ENCODE data around the gene SEMA6C. TPM values are rescaled to one million over a fixed set of nuclear protein-coding genes. Genes with fewer than 3 reads are reported as not detected.

Gene SEMA6C
- total and polyA plus RNA-seq, 8 donors, result 3.9 to 31.5 (median 27.3) TPM

DNA sequence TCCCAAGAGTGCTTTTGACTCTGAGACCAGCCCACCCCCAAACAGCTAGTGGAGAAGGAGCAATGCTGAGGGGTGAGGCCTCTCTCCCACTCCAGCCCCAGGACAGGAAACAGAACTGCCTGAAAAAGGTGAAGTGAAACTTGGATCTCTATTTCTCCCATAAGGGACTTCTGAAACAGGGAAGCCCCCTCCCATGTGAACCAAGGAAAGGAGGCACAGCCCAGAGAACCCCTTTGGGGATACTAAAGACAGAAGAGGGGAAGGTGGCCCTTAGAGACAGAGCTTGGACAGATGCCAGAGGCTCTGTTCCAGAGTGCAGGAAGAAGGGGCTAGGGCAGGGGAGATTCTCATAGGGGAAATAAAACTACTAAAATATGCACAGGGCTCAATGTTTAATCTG, 12.9 kb upstream of the SEMA6C start:
- H3K27ac ChIP-seq, result peak overlapping the region in 1 of 2 donors; percentile 93
- H3K36me3 ChIP-seq, result peaks cover 0 to 29% of the 10 kb centered on the region in 2 donors
- no peaks in the 10 kb centered on the region for H3K27me3 ChIP-seq
- ATAC-seq (no peak), DNase-seq (peak in 1 of 4 donors; percentile 25)
- no peaks in the 10 kb centered on the region for H3K9me3 ChIP-seq
- TF ChIP-seq, protein P1, sequence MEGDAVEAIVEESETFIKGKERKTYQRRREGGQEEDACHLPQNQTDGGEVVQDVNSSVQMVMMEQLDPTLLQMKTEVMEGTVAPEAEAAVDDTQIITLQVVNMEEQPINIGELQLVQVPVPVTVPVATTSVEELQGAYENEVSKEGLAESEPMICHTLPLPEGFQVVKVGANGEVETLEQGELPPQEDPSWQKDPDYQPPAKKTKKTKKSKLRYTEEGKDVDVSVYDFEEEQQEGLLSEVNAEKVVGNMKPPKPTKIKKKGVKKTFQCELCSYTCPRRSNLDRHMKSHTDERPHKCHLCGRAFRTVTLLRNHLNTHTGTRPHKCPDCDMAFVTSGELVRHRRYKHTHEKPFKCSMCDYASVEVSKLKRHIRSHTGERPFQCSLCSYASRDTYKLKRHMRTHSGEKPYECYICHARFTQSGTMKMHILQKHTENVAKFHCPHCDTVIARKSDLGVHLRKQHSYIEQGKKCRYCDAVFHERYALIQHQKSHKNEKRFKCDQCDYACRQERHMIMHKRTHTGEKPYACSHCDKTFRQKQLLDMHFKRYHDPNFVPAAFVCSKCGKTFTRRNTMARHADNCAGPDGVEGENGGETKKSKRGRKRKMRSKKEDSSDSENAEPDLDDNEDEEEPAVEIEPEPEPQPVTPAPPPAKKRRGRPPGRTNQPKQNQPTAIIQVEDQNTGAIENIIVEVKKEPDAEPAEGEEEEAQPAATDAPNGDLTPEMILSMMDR (IDR thresholded peaks at IDR 0.05), result no peak
- intact Hi-C loops (cut with DNase I), result loop anchor here in 1 of 2 donors (5.0 kb wide), 1 partner anchor 57 kb away; no protein-coding TSS in a partner anchor
- peak overlapping the region in 1 of 2 donors; percentile 57 for H3K4me3 ChIP-seq
- H3K4me1 ChIP-seq, result peaks cover 0 to 51% of the 10 kb centered on the region in 2 donors

DNA sequence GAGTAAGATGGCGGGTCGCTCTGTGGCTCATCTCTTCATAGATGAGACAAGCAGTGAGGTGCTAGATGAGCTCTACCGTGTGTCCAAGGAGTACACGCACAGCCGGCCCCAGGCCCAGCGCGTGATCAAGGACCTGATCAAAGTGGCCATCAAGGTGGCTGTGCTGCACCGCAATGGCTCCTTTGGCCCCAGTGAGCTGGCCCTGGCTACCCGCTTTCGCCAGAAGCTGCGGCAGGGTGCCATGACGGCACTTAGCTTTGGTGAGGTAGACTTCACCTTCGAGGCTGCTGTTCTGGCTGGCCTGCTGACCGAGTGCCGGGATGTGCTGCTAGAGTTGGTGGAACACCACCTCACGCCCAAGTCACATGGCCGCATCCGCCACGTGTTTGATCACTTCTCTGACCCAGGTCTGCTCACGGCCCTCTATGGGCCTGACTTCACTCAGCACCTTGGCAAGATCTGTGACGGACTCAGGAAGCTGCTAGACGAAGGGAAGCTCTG, 12.4 kb upstream of the SEMA6C start:
- peak overlapping the region in 1 of 2 donors; percentile 93 for H3K27ac ChIP-seq
- H3K4me1 ChIP-seq, result peaks cover 0 to 49% of the 10 kb centered on the region in 2 donors
- TF ChIP-seq, protein P1 (IDR thresholded peaks at IDR 0.05), result no peak
- H3K36me3 ChIP-seq, result peaks cover 0 to 29% of the 10 kb centered on the region in 2 donors
- no peaks in the 10 kb centered on the region for H3K9me3 ChIP-seq
- DNase-seq (peak in 2 of 4 donors; percentile 34 to 81), ATAC-seq (no peak)
- peak overlapping the region in 1 of 2 donors; percentile 57 for H3K4me3 ChIP-seq
- intact Hi-C loops (cut with DNase I), result loop anchor here in 1 of 2 donors (5.0 kb wide), 1 partner anchor 56 kb away; no protein-coding TSS in a partner anchor
- H3K27me3 ChIP-seq, result no peaks in the 10 kb centered on the region

DNA sequence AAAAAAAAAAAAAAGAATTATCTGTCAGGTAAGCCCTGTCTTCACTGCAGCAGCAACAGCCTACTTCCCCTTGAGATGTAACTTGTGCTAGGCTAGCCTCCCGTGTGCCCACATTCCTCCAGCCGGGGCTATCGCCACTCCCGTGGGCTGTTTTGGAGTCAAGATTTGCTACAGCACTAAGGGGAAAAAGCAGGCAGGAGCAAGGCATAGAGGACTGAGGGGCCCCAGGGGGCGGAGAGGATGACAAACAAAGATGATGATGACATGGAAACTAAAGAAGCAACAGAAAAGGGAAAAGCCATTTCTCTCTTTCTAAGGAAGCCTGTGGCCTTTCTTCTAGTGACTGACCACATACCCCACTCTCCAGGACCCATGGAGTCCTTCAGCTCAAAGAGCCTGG, 11.9 kb upstream of the SEMA6C start:
- intact Hi-C loops (cut with DNase I), result loop anchor here in 1 of 2 donors (5.0 kb wide), 1 partner anchor 56 kb away; no protein-coding TSS in a partner anchor
- Histone ChIP-seq H3K36me3 (peaks cover 0 to 29% of the 10 kb centered on the region in 2 donors), H3K27ac (peak overlapping the region in 1 of 2 donors; percentile 93), H3K4me3 (peak overlapping the region in 1 of 2 donors; percentile 57), H3K9me3 (no peaks in the 10 kb centered on the region), H3K4me1 (peaks cover 0 to 49% of the 10 kb centered on the region in 2 donors), H3K27me3 (no peaks in the 10 kb centered on the region)
- DNase-seq (peak in 1 of 4 donors; percentile 17), ATAC-seq (no peak)
- TF ChIP-seq, protein P1 (IDR thresholded peaks at IDR 0.05), result no peak

GRCh38 chr1:151157067-151157531, 10.7 kb upstream of the SEMA6C start:
- peaks cover 0 to 42% of the 10 kb centered on the region in 2 donors for H3K4me1 ChIP-seq
- H3K27ac ChIP-seq, result peak overlapping the region; percentile 62 to 93
- ATAC-seq (peak; percentile 50), DNase-seq (no peak)
- H3K27me3 ChIP-seq, result no peaks in the 10 kb centered on the region
- H3K4me3 ChIP-seq, result peak overlapping the region; percentile 22 to 57
- intact Hi-C loops (cut with DNase I), result loop anchor here in 1 of 2 donors (5.0 kb wide), 1 partner anchor 55 kb away; no protein-coding TSS in a partner anchor
- H3K36me3 ChIP-seq, result peaks cover 0 to 29% of the 10 kb centered on the region in 2 donors
- H3K9me3 ChIP-seq, result no peaks in the 10 kb centered on the region
- TF ChIP-seq, protein P1 (IDR thresholded peaks at IDR 0.05), result no peak

DNA sequence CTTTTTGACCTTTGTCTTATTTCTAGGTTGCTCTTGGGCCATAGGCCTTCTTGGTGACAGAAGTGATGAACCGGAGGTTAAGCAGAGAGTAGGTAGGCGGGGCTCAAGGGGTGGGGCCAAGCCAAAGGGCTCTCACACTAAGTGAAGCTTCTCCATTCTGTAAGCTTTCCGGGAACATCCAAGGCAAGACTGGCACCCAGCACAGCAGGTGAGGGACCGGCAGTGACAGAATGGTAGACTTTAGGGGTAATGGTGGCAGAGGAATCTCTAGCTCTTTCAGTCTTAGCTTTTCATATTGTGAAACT, 10.0 kb upstream of the SEMA6C start, which contains the start of gene TNFAIP8L2:
TSS of gene TNFAIP8L2 (plus strand) at position 135 of the 305 bp plus-strand sequence. CDS start 2,049 bp downstream, outside the sequence.
- ATAC-seq (peak; percentile 81), DNase-seq (peak in 2 of 4 donors; percentile 75 to 89)
- peak within 1 kb of the TSS; percentile 62 to 93 for H3K27ac ChIP-seq
- peaks cover 0 to 42% of the 10 kb centered on the region in 2 donors for H3K4me1 ChIP-seq
- no peaks in the 10 kb centered on the region for H3K27me3 ChIP-seq
- H3K9me3 ChIP-seq, result no peaks in the 10 kb centered on the region
- peaks cover 0 to 26% of the 10 kb centered on the region in 2 donors for H3K36me3 ChIP-seq
- intact Hi-C loops (cut with DNase I), result loop anchor here in 1 of 2 donors (5.0 kb wide), 1 partner anchor 54 kb away; no protein-coding TSS in a partner anchor
- TF ChIP-seq, protein P1 (IDR thresholded peaks at IDR 0.05), result no peak
- H3K4me3 ChIP-seq, result peak within 1 kb of the TSS; percentile 22 to 57

Data from left lung (tissue), 10 donors.